Activated CD4-positive, alpha-beta memory T cell treated with anti-CD3 and anti-CD28 coated beads, Interleukin-2, amount 10 ng/mL, durations not matched to agents 7 days and 5 days (primary cell): ENCODE results near the gene SEPTIN12. TPM values are rescaled to one million over a fixed set of nuclear protein-coding genes. Genes with fewer than 3 reads are reported as not detected.

Source experiments
- total RNA-seq, 2 experiments: library from RNA; stranded (reverse); gene quantifications; one replicate each; pipeline ENCODE4 v1.2.3, GENCODE V29; 2021

The SEPTIN12 gene
- total RNA-seq, 2 experiments from 2014 or later, result not detected

Other genes with a start within 250 kb of the SEPTIN12 start
- gene CDIP1, start 249.6 kb downstream of the SEPTIN12 start, total RNA-seq, result 10 to 100 TPM; 28.7 to 30.7 TPM
- under 1 TPM in 1 of 2 experiments, not detected in 1; 0.05 TPM for gene C16orf96, start 232.0 kb downstream of the SEPTIN12 start, total RNA-seq
- gene UBALD1, start 173.5 kb downstream of the SEPTIN12 start, total RNA-seq, result 10 to 100 TPM; 15.9 to 19.3 TPM
- gene MGRN1, start 163.5 kb downstream of the SEPTIN12 start, total RNA-seq, result 10 to 100 TPM; 71.8 to 73.3 TPM
- 10 to 100 TPM; 24.2 to 25.5 TPM for gene NUDT16L1, start 94.8 kb downstream of the SEPTIN12 start, total RNA-seq
- 10 to 100 TPM in 1 of 2 experiments, 1 to 10 TPM in 1; 10.0 to 10.2 TPM for gene ANKS3, start 54.1 kb downstream of the SEPTIN12 start, total RNA-seq
- not detected for gene DNAAF8, start 53.8 kb downstream of the SEPTIN12 start, total RNA-seq
- gene ZNF500, start 21.2 kb downstream of the SEPTIN12 start, total RNA-seq, result 10 to 100 TPM; 14.7 to 15.3 TPM
- gene SMIM22, start 7.0 kb upstream of the SEPTIN12 start, total RNA-seq, result not detected
- gene ROGDI, start 14.3 kb upstream of the SEPTIN12 start, total RNA-seq, result 1 to 10 TPM; 5.9 to 6.9 TPM
- gene GLYR1, start 58.9 kb upstream of the SEPTIN12 start, total RNA-seq, result 10 to 100 TPM; 80.4 to 85.4 TPM
- gene UBN1, start 59.1 kb upstream of the SEPTIN12 start, total RNA-seq, result 10 to 100 TPM; 39.2 to 39.6 TPM
- under 1 TPM in 1 of 2 experiments, not detected in 1; 0.08 TPM for gene PPL, start 148.8 kb upstream of the SEPTIN12 start, total RNA-seq
- under 1 TPM in 1 of 2 experiments, not detected in 1; 0.03 TPM for gene SEC14L5, start 170.0 kb upstream of the SEPTIN12 start, total RNA-seq
- gene NAGPA, start 245.6 kb upstream of the SEPTIN12 start, total RNA-seq, result 10 to 100 TPM; 12.5 to 12.8 TPM